Muscle layer of duodenum (tissue), 2 donors: Measurements from ENCODE around the gene CNTNAP5.

Experiments used
- H3K27ac ChIP-seq: one replicate; pipeline ENCODE4 v1.7.0; 2013; ENCODE audit warnings: mild to moderate bottlenecking, low read length
- H3K27me3 ChIP-seq: one replicate; pipeline ENCODE4 v1.7.0; 2013; ENCODE audit warnings: low read depth, mild to moderate bottlenecking, control low read depth, low read length
- H3K36me3 ChIP-seq, 2 donors: one replicate each; pipeline ENCODE4 v1.7.0; 2013; ENCODE audit warnings: low read length in 2 of 2, control low read depth in 1 of 2, mild to moderate bottlenecking in 1 of 2; ENCODE audit not compliant: insufficient read depth in 2 of 2, control insufficient read depth in 1 of 2
- H3K4me1 ChIP-seq, 2 donors: one replicate each; pipeline ENCODE4 v1.7.0; 2013; ENCODE audit warnings: low read length in 2 of 2, mild to moderate bottlenecking in 2 of 2, control low read depth in 1 of 2, moderate library complexity in 1 of 2; ENCODE audit not compliant: insufficient read depth in 2 of 2, control insufficient read depth in 1 of 2
- H3K4me3 ChIP-seq, 2 donors: one replicate each; pipeline ENCODE4 v1.7.0; 2013; ENCODE audit warnings: low read length in 2 of 2, low read depth in 1 of 2, mild to moderate bottlenecking in 1 of 2
- H3K9me3 ChIP-seq, 2 donors: one replicate each; pipeline ENCODE4 v1.7.0; 2013; ENCODE audit warnings: low read length in 2 of 2, control low read depth in 1 of 2, mild to moderate bottlenecking in 1 of 2; ENCODE audit not compliant: control insufficient read depth in 1 of 2
- donor health status: healthy.

CNTNAP5 gene

GRCh38 chr2:124915567-124915966 is 890.5 kb downstream of the CNTNAP5 start:
- Histone ChIP-seq H3K27me3 (no peaks in the 10 kb centered on the region), H3K36me3 (no peaks in the 10 kb centered on the region), H3K27ac (no peak overlapping the region), H3K4me1 (no peaks in the 10 kb centered on the region), H3K9me3 (no peaks in the 10 kb centered on the region), H3K4me3 (no peak overlapping the region)

GRCh38 chr2:124919296-124919695 is 894.2 kb downstream of the CNTNAP5 start:
- no peaks in the 10 kb centered on the region for H3K9me3 ChIP-seq
- no peak overlapping the region for H3K4me3 ChIP-seq
- H3K27ac ChIP-seq: no peak overlapping the region
- H3K27me3 ChIP-seq: no peaks in the 10 kb centered on the region
- no peaks in the 10 kb centered on the region for H3K36me3 ChIP-seq
- no peaks in the 10 kb centered on the region for H3K4me1 ChIP-seq

- Histone ChIP-seq H3K36me3 (no peaks in the 10 kb centered on the region), H3K27ac (no peak overlapping the region), H3K27me3 (no peaks in the 10 kb centered on the region), H3K4me3 (no peak overlapping the region), H3K9me3 (no peaks in the 10 kb centered on the region), H3K4me1 (no peaks in the 10 kb centered on the region)
These were observed 895.4 kb downstream of the CNTNAP5 start for GRCh38 chr2:124920448-124920847.

- H3K27ac ChIP-seq: no peak overlapping the region
- H3K27me3 ChIP-seq: no peaks in the 10 kb centered on the region
- no peaks in the 10 kb centered on the region for H3K36me3 ChIP-seq
- no peak overlapping the region for H3K4me3 ChIP-seq
- no peaks in the 10 kb centered on the region for H3K4me1 ChIP-seq
- H3K9me3 ChIP-seq: no peaks in the 10 kb centered on the region
These were observed 896.1 kb downstream of the CNTNAP5 start for GRCh38 chr2:124921191-124921590.

- Histone ChIP-seq H3K27me3 (no peaks in the 10 kb centered on the region), H3K36me3 (no peaks in the 10 kb centered on the region), H3K4me3 (no peak overlapping the region), H3K4me1 (no peaks in the 10 kb centered on the region), H3K9me3 (no peaks in the 10 kb centered on the region), H3K27ac (no peak overlapping the region)
These were observed 898.0 kb downstream of the CNTNAP5 start for GRCh38 chr2:124923097-124923496.

- Histone ChIP-seq H3K4me1 (no peaks in the 10 kb centered on the region), H3K27me3 (no peaks in the 10 kb centered on the region)
These were observed 908.8 kb downstream of the CNTNAP5 start for GRCh38 chr2:124933883-124934282.

GRCh38 chr2:124953921-124954320 is 928.8 kb downstream of the CNTNAP5 start:
- Histone ChIP-seq H3K27me3 (no peaks in the 10 kb centered on the region), H3K27ac (no peak overlapping the region), H3K4me1 (no peaks in the 10 kb centered on the region)

More at GRCh38 chr2:124933883-124934282, 908.8 kb downstream of the CNTNAP5 start:
- Histone ChIP-seq H3K36me3 (no peaks in the 10 kb centered on the region), H3K9me3 (no peaks in the 10 kb centered on the region), H3K4me3 (no peak overlapping the region), H3K27ac (no peak overlapping the region)

GRCh38 chr2:124959581-124959980 is 934.5 kb downstream of the CNTNAP5 start:
- Histone ChIP-seq H3K36me3 (no peaks in the 10 kb centered on the region), H3K27ac (no peak overlapping the region), H3K4me3 (no peak overlapping the region), H3K4me1 (no peaks in the 10 kb centered on the region), H3K27me3 (no peaks in the 10 kb centered on the region), H3K9me3 (no peaks in the 10 kb centered on the region)

More at GRCh38 chr2:124953921-124954320, 928.8 kb downstream of the CNTNAP5 start:
- Histone ChIP-seq H3K9me3 (no peaks in the 10 kb centered on the region), H3K36me3 (no peaks in the 10 kb centered on the region), H3K4me3 (no peak overlapping the region)

- Histone ChIP-seq H3K4me1 (no peaks in the 10 kb centered on the region), H3K4me3 (no peak overlapping the region), H3K36me3 (no peaks in the 10 kb centered on the region), H3K27me3 (no peaks in the 10 kb centered on the region), H3K9me3 (no peaks in the 10 kb centered on the region), H3K27ac (no peak overlapping the region)
These were observed 936.0 kb downstream of the CNTNAP5 start for GRCh38 chr2:124961132-124961531.
